K562 (cell line): ENCODE data around the gene SMARCA4. TPM values are rescaled to one million over a fixed set of nuclear protein-coding genes. Genes with fewer than 3 reads are reported as not detected.

Experiments used
- ADNP ChIP-seq: fragments of 200-800 bp; sonication (Bioruptor generic); IDR thresholded peaks from 2 replicates; pipeline ENCODE4 v1.6.1; 2016; ENCODE audit warnings: missing genetic modification characterization, missing compliant biosample characterization
- BRD9 ChIP-seq: fragments of 450-650 bp; IDR thresholded peaks from 2 replicates; pipeline ENCODE4 v1.6.1; 2018; ENCODE audit warnings: low read depth; ENCODE audit not compliant: partially characterized antibody
- CREM ChIP-seq: IDR thresholded peaks from 2 replicates; pipeline ENCODE4 v1.6.1; 2014; ENCODE audit warnings: antibody characterized with exemption, low read depth
- CTBP1 ChIP-seq: fragments of 450-650 bp; IDR thresholded peaks from 2 replicates; pipeline ENCODE4 v1.6.1; 2016; ENCODE audit warnings: borderline replicate concordance
- DPF2 ChIP-seq: fragments of 450-650 bp; IDR thresholded peaks from 2 replicates; pipeline ENCODE4 v1.6.1; 2016
- GTF2E2 ChIP-seq: fragments of 200-800 bp; sonication (Bioruptor generic); IDR thresholded peaks from 2 replicates; pipeline ENCODE4 v1.6.1; 2016; ENCODE audit warnings: missing genetic modification characterization, missing compliant biosample characterization
- PHB ChIP-seq: fragments of 250-450 bp; sonication (Bioruptor Pico); IDR thresholded peaks from 2 replicates; pipeline ENCODE4 v1.5.0; 2021
- PHB2 ChIP-seq: fragments of 450-650 bp; IDR thresholded peaks from 2 replicates; pipeline ENCODE4 v1.6.1; 2017; ENCODE audit warnings: low read depth
- PHF21A ChIP-seq: fragments of 450-650 bp; IDR thresholded peaks from 2 replicates; pipeline ENCODE4 v1.6.1; 2017; ENCODE audit warnings: low read depth, borderline replicate concordance
- PYGO2 ChIP-seq: fragments of 450-650 bp; IDR thresholded peaks from 2 replicates; pipeline ENCODE4 v1.6.1; 2016; ENCODE audit warnings: mild to moderate bottlenecking, missing genetic modification characterization, moderate library complexity, missing compliant biosample characterization
- SAFB ChIP-seq: fragments of 200-400 bp; formaldehyde crosslinking; IDR thresholded peaks from 2 replicates; pipeline ENCODE4 v1.6.1; 2017; ENCODE audit warnings: low read depth, low read length, borderline replicate concordance
- SMAD4 ChIP-seq: fragments of 250-450 bp; sonication (Bioruptor Pico); conservative IDR thresholded peaks from 2 replicates; pipeline ENCODE4 v1.8.0; 2021; ENCODE audit warnings: inconsistent platforms, mild to moderate bottlenecking, moderate library complexity
- TEAD1 ChIP-seq, 2 experiments: fragments of 450-650 bp in 1 of 2; sonication (generic) in 1 of 2; formaldehyde crosslinking; IDR thresholded peaks; 2 replicates each; pipeline versions ENCODE4 v1.4.0 to v1.8.0; 2020 to 2022; ENCODE audit warnings: mild to moderate bottlenecking in 2 of 2, missing genetic modification reagents in 1 of 2
- ZNF140 ChIP-seq: fragments of 250-450 bp; sonication (Bioruptor Pico); IDR thresholded peaks from 2 replicates; pipeline ENCODE4 v1.8.0; 2021; ENCODE audit warnings: moderate library complexity, mild to moderate bottlenecking, inconsistent platforms
- ZNF436 ChIP-seq: fragments of 250-450, 450-650 bp; sonication (Bioruptor Pico); formaldehyde crosslinking; IDR thresholded peaks from 2 replicates; pipeline ENCODE4 v1.7.0; 2020; ENCODE audit warnings: mild to moderate bottlenecking
- ZNF830 ChIP-seq: fragments of 250-450 bp; sonication (Bioruptor Pico); IDR thresholded peaks from 2 replicates; pipeline ENCODE4 v1.5.0; 2021; ENCODE audit warnings: mild to moderate bottlenecking
- polyA plus RNA-seq, 8 experiments: library from polyadenylated mRNA; depleted of rRNA in 4 of 8; stranded (reverse) in 5 of 8; unstranded in 3 of 8; fragments of >200 nt; fragmentation: Nextera tagmentation in 2 of 8; fragmentation: Illumina TruSeq in 1 of 8; extraction: Ambion mirVana in 2 of 8; extraction: Trizol in 1 of 8; gene quantifications; 2 replicates each; pipeline versions ENCODE4 v1.2.1 to v1.2.3, GENCODE V29; 2011 to 2014; ENCODE audit warnings: inconsistent platforms in 1 of 8, missing spikeins in 1 of 8
- total RNA-seq, 7 experiments: library from RNA; depleted of rRNA in 6 of 7; stranded (reverse); fragments of >200 nt in 6 of 7; fragmentation: Illumina TruSeq in 2 of 7; extraction: Trizol in 2 of 7; gene quantifications; 2 replicates each; pipeline versions ENCODE4 v1.2.1 to v1.2.3, GENCODE V29; 2011 to 2021; ENCODE audit warnings: low replicate concordance in 1 of 7
- TF ChIP-seq, protein P1 (sequence below): fragments of 250-450 bp; sonication (Bioruptor Pico); IDR thresholded peaks from 2 replicates; pipeline ENCODE4 v1.4.0; 2020; ENCODE audit warnings: mild to moderate bottlenecking, moderate library complexity
- TF ChIP-seq, protein P2 (sequence below): fragments of 250-450 bp; sonication (Bioruptor Pico); IDR thresholded peaks from 2 replicates; pipeline ENCODE4 v1.4.0; 2020
- TF ChIP-seq, protein P3 (sequence below), 2 experiments: fragments of 150-350 bp in 1 of 2; IDR thresholded peaks; 2 replicates each; pipeline ENCODE4 v1.6.1; 2012 to 2016; ENCODE audit warnings: low read depth in 2 of 2, low read length in 2 of 2, mild to moderate bottlenecking in 1 of 2, moderate library complexity in 1 of 2

SMARCA4 gene
- total and polyA plus RNA-seq, 9 of the 15 experiments (the other 6 are each of a cell fraction or from before 2014, with no cell fraction given) = 19.3 to 207 (median 52.1) TPM

DNA sequence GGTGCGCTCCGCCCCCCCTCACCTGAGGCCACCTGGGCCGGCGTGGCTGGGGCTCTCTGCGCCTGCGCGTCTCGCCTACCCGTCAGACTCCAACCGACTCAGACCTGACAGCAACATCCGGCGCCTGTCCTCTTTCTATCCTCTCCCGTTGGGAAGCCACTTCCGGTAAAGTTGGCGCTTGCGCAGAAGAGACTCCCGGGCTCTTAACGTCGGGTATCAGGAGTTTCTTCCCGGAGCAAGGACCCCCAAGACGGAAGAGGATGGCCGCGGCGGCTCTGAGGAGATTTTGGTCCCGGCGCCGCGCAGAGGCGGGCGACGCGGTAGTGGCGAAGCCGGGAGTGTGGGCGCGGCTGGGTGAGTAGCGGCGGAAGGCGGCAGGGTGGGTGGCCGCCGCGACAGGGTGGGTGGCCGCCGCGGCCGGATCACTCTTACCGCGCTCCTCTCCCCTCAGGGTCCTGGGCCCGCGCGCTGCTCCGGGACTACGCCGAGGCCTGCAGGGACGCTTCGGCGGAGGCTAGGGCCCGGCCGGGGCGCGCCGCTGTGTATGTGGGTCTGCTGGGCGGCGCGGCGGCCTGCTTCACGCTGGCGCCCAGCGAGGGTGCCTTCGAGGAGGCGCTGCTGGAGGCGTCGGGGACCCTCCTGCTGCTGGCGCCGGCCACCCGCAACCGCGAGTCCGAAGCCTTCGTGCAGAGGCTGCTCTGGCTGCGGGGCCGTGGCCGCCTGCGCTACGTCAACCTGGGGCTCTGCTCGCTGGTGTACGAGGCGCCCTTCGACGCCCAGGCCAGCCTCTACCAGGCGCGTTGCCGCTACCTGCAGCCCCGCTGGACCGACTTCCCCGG, 32.0 kb upstream of the SMARCA4 start, which contains the start of the genes TIMM29 and YIPF2 (continued):
- TF ChIP-seq, protein P1, sequence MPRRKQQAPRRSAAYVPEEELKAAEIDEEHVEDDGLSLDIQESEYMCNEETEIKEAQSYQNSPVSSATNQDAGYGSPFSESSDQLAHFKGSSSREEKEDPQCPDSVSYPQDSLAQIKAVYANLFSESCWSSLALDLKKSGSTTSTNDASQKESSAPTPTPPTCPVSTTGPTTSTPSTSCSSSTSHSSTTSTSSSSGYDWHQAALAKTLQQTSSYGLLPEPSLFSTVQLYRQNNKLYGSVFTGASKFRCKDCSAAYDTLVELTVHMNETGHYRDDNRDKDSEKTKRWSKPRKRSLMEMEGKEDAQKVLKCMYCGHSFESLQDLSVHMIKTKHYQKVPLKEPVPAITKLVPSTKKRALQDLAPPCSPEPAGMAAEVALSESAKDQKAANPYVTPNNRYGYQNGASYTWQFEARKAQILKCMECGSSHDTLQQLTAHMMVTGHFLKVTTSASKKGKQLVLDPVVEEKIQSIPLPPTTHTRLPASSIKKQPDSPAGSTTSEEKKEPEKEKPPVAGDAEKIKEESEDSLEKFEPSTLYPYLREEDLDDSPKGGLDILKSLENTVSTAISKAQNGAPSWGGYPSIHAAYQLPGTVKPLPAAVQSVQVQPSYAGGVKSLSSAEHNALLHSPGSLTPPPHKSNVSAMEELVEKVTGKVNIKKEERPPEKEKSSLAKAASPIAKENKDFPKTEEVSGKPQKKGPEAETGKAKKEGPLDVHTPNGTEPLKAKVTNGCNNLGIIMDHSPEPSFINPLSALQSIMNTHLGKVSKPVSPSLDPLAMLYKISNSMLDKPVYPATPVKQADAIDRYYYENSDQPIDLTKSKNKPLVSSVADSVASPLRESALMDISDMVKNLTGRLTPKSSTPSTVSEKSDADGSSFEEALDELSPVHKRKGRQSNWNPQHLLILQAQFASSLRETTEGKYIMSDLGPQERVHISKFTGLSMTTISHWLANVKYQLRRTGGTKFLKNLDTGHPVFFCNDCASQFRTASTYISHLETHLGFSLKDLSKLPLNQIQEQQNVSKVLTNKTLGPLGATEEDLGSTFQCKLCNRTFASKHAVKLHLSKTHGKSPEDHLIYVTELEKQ (CRISPR knock-in tag) = no peak
- TF ChIP-seq ZNF140 (CRISPR knock-in tag) (no peak), PHB2 (no peak), CTBP1 (peak; percentile 70), PYGO2 (tag) (no peak), TEAD1 (CRISPR knock-in tag; IDR thresholded peaks at IDR 0.05) (0 out of 4 replicates have a peak, but pooled peaks have one; percentile 18 to 38), PHB (CRISPR knock-in tag) (no peak), ADNP (tag) (no peak), ZNF436 (no peak), SAFB (peak; percentile 50; the same call in 1 of the 2 replicates), DPF2 (no peak), SMAD4 (CRISPR knock-in tag) (peak; percentile 34; the same call in 1 of the 2 replicates), BRD9 (no peak), CREM (peak; percentile 96), GTF2E2 (tag) (no peak), PHF21A (no peak), ZNF830 (CRISPR knock-in tag) (0 out of 2 replicates have a peak, but pooled peaks have one; percentile 31)
- TF ChIP-seq, protein P2, sequence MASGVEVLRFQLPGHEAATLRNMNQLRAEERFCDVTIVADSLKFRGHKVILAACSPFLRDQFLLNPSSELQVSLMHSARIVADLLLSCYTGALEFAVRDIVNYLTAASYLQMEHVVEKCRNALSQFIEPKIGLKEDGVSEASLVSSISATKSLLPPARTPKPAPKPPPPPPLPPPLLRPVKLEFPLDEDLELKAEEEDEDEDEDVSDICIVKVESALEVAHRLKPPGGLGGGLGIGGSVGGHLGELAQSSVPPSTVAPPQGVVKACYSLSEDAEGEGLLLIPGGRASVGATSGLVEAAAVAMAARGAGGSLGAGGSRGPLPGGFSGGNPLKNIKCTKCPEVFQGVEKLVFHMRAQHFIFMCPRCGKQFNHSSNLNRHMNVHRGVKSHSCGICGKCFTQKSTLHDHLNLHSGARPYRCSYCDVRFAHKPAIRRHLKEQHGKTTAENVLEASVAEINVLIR = peak; percentile 74
- TF ChIP-seq, protein P3, sequence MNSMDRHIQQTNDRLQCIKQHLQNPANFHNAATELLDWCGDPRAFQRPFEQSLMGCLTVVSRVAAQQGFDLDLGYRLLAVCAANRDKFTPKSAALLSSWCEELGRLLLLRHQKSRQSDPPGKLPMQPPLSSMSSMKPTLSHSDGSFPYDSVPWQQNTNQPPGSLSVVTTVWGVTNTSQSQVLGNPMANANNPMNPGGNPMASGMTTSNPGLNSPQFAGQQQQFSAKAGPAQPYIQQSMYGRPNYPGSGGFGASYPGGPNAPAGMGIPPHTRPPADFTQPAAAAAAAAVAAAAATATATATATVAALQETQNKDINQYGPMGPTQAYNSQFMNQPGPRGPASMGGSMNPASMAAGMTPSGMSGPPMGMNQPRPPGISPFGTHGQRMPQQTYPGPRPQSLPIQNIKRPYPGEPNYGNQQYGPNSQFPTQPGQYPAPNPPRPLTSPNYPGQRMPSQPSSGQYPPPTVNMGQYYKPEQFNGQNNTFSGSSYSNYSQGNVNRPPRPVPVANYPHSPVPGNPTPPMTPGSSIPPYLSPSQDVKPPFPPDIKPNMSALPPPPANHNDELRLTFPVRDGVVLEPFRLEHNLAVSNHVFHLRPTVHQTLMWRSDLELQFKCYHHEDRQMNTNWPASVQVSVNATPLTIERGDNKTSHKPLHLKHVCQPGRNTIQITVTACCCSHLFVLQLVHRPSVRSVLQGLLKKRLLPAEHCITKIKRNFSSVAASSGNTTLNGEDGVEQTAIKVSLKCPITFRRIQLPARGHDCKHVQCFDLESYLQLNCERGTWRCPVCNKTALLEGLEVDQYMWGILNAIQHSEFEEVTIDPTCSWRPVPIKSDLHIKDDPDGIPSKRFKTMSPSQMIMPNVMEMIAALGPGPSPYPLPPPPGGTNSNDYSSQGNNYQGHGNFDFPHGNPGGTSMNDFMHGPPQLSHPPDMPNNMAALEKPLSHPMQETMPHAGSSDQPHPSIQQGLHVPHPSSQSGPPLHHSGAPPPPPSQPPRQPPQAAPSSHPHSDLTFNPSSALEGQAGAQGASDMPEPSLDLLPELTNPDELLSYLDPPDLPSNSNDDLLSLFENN (IDR thresholded peaks at IDR 0.05; ENCODE audit: low read depth in 2 of 2, low read length in 2 of 2) = 0 out of 4 replicates have a peak, but pooled peaks of 1 of the 2 experiments have one; percentile 63
